Endothelial cell of umbilical vein (primary cell): ENCODE data around the gene RNF157. TPM values are rescaled to one million over a fixed set of nuclear protein-coding genes. Genes with fewer than 3 reads are reported as not detected.

Experiments
- BruUV-seq: library from RNA; stranded (reverse); fragments of 400-500 nt; replicated peaks from 2 replicates; lab custom pipeline; 2021; lab: Mats Ljungman, UMichigan
- CTCF ChIA-PET: fragments of 300-600, 350-600 bp; sonication (Branson Sonifier 250); formaldehyde crosslinking; loops from one replicate; lab custom pipeline; 2021; ENCODE audit warnings: antibody characterized with exemption, inconsistent platforms; lab: Charles Lee
- POLR2A ChIA-PET: fragments of 300-600, 350-600 bp; sonication (Branson Sonifier 250); formaldehyde crosslinking; loops from one replicate; lab custom pipeline; 2021; ENCODE audit warnings: antibody characterized with exemption, inconsistent platforms; lab: Charles Lee
- DNase-seq: peaks from one replicate; pipeline ENCODE4 v3.0.0-alpha.2; 2011; ENCODE audit warnings: low read depth, low spot score
- FAIRE-seq: peaks from 2 replicates; lab custom pipeline; 2011; peaks lifted over from hg19 to GRCh38; lab: Jason Lieb, UNC
- H2AFZ ChIP-seq: 2 replicates; pipeline ENCODE4 v1.6.0; 2012; ENCODE audit warnings: low read depth, low read length, control low read depth, inconsistent platforms
- H3K27ac ChIP-seq: 2 replicates; pipeline ENCODE4 v1.5.1; 2011; ENCODE audit warnings: low read depth, mild to moderate bottlenecking, control low read depth, low read length, moderate library complexity; ENCODE audit not compliant: insufficient read depth
- H3K27me3 ChIP-seq, 2 experiments: 2 replicates each; pipeline versions ENCODE4 v1.6.0 to v1.6.1; 2011; ENCODE audit warnings: low read length in 2 of 2, mixed read lengths in 1 of 2; ENCODE audit not compliant: control insufficient read depth in 2 of 2, insufficient read depth in 2 of 2
- H3K36me3 ChIP-seq, 2 experiments: 2 replicates in 1 of 2; 3 replicates in 1 of 2; pipeline ENCODE4 v1.5.1; 2011; ENCODE audit warnings: low read length in 2 of 2, mild to moderate bottlenecking in 1 of 2, moderate library complexity in 1 of 2; ENCODE audit not compliant: control insufficient read depth in 2 of 2, insufficient read depth in 2 of 2; ENCODE audit errors: extremely low read depth in 1 of 2
- H3K4me1 ChIP-seq: 3 replicates; pipeline ENCODE4 v1.5.1; 2011; ENCODE audit warnings: mild to moderate bottlenecking, low read length; ENCODE audit not compliant: control insufficient read depth, insufficient read depth; ENCODE audit errors: extremely low read depth
- H3K4me2 ChIP-seq: 2 replicates; pipeline ENCODE4 v1.6.1; 2011; ENCODE audit warnings: low read length, control low read depth, mixed read lengths; ENCODE audit not compliant: insufficient read depth
- H3K4me3 ChIP-seq, 3 experiments: fragments of 200-600 bp in 1 of 3; sonication (generic), shearing (Covaris generic) in 1 of 3; replicated peaks in 1 of 3; 2 replicates each; pipeline ENCODE4 v1.5.1; 2011 to 2016; ENCODE audit warnings: control low read depth in 3 of 3, low read length in 3 of 3, mild to moderate bottlenecking in 2 of 3, inconsistent platforms in 1 of 3, low read depth in 1 of 3, moderate library complexity in 1 of 3; ENCODE audit not compliant: insufficient read depth in 1 of 3
- H3K79me2 ChIP-seq: 2 replicates; pipeline ENCODE4 v1.6.0; 2012; ENCODE audit warnings: low read length, inconsistent platforms; ENCODE audit not compliant: control insufficient read depth, insufficient read depth
- H3K9ac ChIP-seq: replicated peaks from 2 replicates; pipeline ENCODE3; 2011; ENCODE audit warnings: low read length, control low read depth; ENCODE audit not compliant: insufficient read depth; ENCODE audit errors: extremely low read depth
- H3K9me1 ChIP-seq: replicated peaks from 3 replicates; pipeline ENCODE4 v1.6.0; 2011; ENCODE audit warnings: mild to moderate bottlenecking, low read length; ENCODE audit not compliant: control insufficient read depth, insufficient read depth; ENCODE audit errors: extremely low read depth
- H3K9me3 ChIP-seq: replicated peaks from 2 replicates; pipeline ENCODE4 v1.5.1; 2012; ENCODE audit warnings: low read length, inconsistent platforms; ENCODE audit not compliant: control insufficient read depth, insufficient read depth
- H4K20me1 ChIP-seq: replicated peaks from 2 replicates; pipeline ENCODE3; 2011; ENCODE audit warnings: mild to moderate bottlenecking, low read length; ENCODE audit not compliant: control insufficient read depth, insufficient read depth; ENCODE audit errors: extremely low read depth
- EZH2 ChIP-seq: IDR thresholded peaks from 2 replicates; pipeline ENCODE4 v1.6.1; 2012; ENCODE audit warnings: borderline replicate concordance, low read depth, mild to moderate bottlenecking, moderate library complexity, low read length, inconsistent platforms; ENCODE audit not compliant: severe bottlenecking
- FOS ChIP-seq: IDR thresholded peaks from 2 replicates; pipeline ENCODE4 v1.6.1; 2011; ENCODE audit warnings: mild to moderate bottlenecking, low read length, moderate library complexity, borderline replicate concordance; ENCODE audit not compliant: insufficient read depth
- GATA2 ChIP-seq: IDR thresholded peaks from 2 replicates; pipeline ENCODE4 v1.7.0; 2011; ENCODE audit warnings: low read depth, mild to moderate bottlenecking, moderate library complexity, mixed read lengths, low read length; ENCODE audit not compliant: insufficient read length, insufficient read depth
- JUN ChIP-seq: IDR thresholded peaks from 2 replicates; pipeline ENCODE4 v1.6.1; 2011; ENCODE audit warnings: borderline replicate concordance, low read depth; ENCODE audit not compliant: insufficient read length, insufficient read depth
- MYC ChIP-seq: IDR thresholded peaks from one replicate; pipeline ENCODE4 v1.6.1; 2011; ENCODE audit warnings: mild to moderate bottlenecking, low read depth, low read length
- POLR2A ChIP-seq: IDR thresholded peaks from 2 replicates; pipeline ENCODE4 v1.6.1; 2012; ENCODE audit warnings: low read depth, mild to moderate bottlenecking, control low read depth, low read length
- POLR2AphosphoS5 ChIP-seq: IDR thresholded peaks from 2 replicates; pipeline ENCODE4 v1.6.1; 2012; ENCODE audit warnings: low read depth, mild to moderate bottlenecking, control low read depth, low read length, moderate library complexity; ENCODE audit not compliant: insufficient read depth
- dilution Hi-C: fragments of 300-500 bp; cut with MboI; formaldehyde crosslinking; loops from one replicate; pipeline ENCODE4 v1.15.0; 2019; ENCODE audit warnings: low sequenced_read_pairs; ENCODE audit not compliant: extremely low pct_ligation_motif_present
- intact Hi-C: fragments of 100-400 bp; cut with micrococcal nuclease; formaldehyde crosslinking; loops from one replicate; pipeline ENCODE4 v1.10.0; 2022
- polyA plus RNA-seq, 4 experiments: library from polyadenylated mRNA; depleted of rRNA in 3 of 4; stranded (reverse) in 3 of 4; unstranded in 1 of 4; fragments of >200 nt; gene quantifications; 2 replicates each; pipeline versions ENCODE4 v1.2.1 to v1.2.3, GENCODE V29; 2011 to 2012; ENCODE audit warnings: missing spikeins in 1 of 4
- total RNA-seq: library from RNA; stranded (reverse); gene quantifications from 2 replicates; pipeline ENCODE4 v1.2.3, GENCODE V29; 2021
- TF ChIP-seq, protein P1 (sequence below): IDR thresholded peaks from 2 replicates; pipeline ENCODE4 v1.6.1; 2011; ENCODE audit not compliant: insufficient read depth, insufficient read length
- TF ChIP-seq, protein P2 (sequence below), 2 donors: IDR thresholded peaks; 1 replicate in 1 of 2; 2 replicates in 1 of 2; pipeline ENCODE4 v1.5.1; 2011; ENCODE audit warnings: low read length in 2 of 2, mild to moderate bottlenecking in 2 of 2, moderate library complexity in 2 of 2, control low read depth in 1 of 2, inconsistent platforms in 1 of 2, low read depth in 1 of 2; ENCODE audit not compliant: insufficient read depth in 1 of 2; ENCODE audit errors: extremely low read depth in 1 of 2

RNF157 gene
- total and polyA plus RNA-seq, 2 donors (not counting 3 experiments of a cell fraction or from before 2014, with no cell fraction given): 0.07 to 0.86 TPM

DNA sequence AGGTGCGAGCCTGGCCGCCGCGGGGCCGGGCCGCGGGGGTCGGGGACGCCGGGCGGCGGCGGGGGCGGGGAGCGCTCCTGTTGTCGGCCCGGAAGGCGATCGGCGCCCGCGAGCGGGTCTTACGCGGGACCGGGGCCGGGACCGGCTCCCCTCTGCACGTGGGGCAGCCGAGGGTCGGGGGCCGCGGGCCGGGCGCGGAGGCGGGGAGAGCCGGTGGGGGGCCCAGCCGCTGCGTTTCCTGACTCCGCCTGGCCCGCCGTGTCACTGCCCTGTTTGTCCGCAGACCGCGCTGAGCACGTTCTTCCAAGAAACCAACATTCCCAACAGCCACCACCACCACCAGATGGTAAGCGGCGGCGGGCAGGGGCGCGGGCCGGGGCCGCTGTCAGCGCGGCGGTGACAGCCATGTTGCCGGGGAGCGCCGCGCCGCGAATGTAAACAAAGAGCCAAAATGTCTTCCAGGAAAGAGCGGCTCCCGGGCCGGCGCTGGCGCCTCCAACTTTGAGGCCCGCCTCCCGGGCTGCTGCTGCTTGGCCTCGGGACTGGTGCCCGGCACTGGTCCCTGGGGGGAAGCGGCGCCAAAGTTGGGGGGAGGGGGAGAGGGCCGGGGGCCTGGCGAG lies 25.4 kb upstream of the RNF157 start:
- CTCF ChIA-PET: interaction anchor here (1.0 to 1.4 kb wide), 2 partner anchors 17 to 84 kb away, joined by 3 to 5 read pairs; no protein-coding TSS in a partner anchor
- H3K4me1 ChIP-seq: peaks cover 53% of the 10 kb centered on the region

More for the DNA sequence above, 25.4 kb upstream of the RNF157 start:
- POLR2A ChIA-PET: no interaction called here
- TF ChIP-seq, protein P1, sequence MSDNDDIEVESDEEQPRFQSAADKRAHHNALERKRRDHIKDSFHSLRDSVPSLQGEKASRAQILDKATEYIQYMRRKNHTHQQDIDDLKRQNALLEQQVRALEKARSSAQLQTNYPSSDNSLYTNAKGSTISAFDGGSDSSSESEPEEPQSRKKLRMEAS: no peak
- TF ChIP-seq, protein P2, sequence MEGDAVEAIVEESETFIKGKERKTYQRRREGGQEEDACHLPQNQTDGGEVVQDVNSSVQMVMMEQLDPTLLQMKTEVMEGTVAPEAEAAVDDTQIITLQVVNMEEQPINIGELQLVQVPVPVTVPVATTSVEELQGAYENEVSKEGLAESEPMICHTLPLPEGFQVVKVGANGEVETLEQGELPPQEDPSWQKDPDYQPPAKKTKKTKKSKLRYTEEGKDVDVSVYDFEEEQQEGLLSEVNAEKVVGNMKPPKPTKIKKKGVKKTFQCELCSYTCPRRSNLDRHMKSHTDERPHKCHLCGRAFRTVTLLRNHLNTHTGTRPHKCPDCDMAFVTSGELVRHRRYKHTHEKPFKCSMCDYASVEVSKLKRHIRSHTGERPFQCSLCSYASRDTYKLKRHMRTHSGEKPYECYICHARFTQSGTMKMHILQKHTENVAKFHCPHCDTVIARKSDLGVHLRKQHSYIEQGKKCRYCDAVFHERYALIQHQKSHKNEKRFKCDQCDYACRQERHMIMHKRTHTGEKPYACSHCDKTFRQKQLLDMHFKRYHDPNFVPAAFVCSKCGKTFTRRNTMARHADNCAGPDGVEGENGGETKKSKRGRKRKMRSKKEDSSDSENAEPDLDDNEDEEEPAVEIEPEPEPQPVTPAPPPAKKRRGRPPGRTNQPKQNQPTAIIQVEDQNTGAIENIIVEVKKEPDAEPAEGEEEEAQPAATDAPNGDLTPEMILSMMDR (IDR thresholded peaks at IDR 0.05; ENCODE audit: extremely low read depth in 1 of 2, insufficient read depth in 1 of 2, low read depth in 1 of 2, low read length in 2 of 2): no peak
- TF ChIP-seq FOS (no peak), JUN (no peak), GATA2 (no peak), MYC (no peak), POLR2A (no peak), POLR2AphosphoS5 (no peak), EZH2 (no peak)
- H3K9me3 ChIP-seq: no peaks in the 10 kb centered on the region
- no peak overlapping the region for H3K4me2 ChIP-seq
- no TSS peak for BruUV-seq
- FAIRE-seq: no peak
- no peak overlapping the region for H2AFZ ChIP-seq
- no peaks in the 10 kb centered on the region for H3K9me1 ChIP-seq
- peaks cover 0 to 4% of the 10 kb centered on the region in 2 experiments for H3K36me3 ChIP-seq
- H3K79me2 ChIP-seq: peaks cover 39% of the 10 kb centered on the region
- H3K27ac ChIP-seq: peak overlapping the region; percentile 84
- intact Hi-C loops (loop anchor here (2.0 kb wide), 1 partner anchor 25 kb away; the partner anchor contains the start of gene RNF157), dilution Hi-C loops (no loop called here)
- no peaks in the 10 kb centered on the region for H3K27me3 ChIP-seq
- H4K20me1 ChIP-seq: no peaks in the 10 kb centered on the region
- peak overlapping the region; percentile 78 to 84 (median 80) for H3K4me3 ChIP-seq
- peak overlapping the region; percentile 95 for H3K9ac ChIP-seq
- DNase-seq: peak; percentile 36
